ENCODE results near the gene PTBP3. TPM values are rescaled to one million over a fixed set of nuclear protein-coding genes. Genes with fewer than 3 reads are reported as not detected.
A peak's percentile ranks its signal among the peaks of the same experiment; 100 is the strongest.

Gene PTBP3
- total RNA-seq, 1 experiment from 2014 or later: 23.2 TPM

DNA sequence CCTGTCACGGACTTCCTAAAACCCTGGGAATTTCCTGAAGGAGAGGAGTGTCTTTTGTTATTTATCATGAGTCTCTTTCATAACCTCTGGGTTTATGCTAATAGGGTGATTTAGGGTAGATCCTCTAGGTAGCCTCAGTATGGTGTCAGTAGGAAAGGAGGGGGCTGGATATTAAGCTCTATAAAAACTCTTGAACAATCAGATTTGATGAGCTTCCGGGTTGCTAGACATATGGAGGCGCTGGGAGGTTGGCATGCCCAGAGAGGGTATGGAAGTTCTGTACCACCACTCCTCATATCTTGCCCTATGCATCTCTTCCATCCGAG is 15.6 kb upstream of the PTBP3 start:
- intact Hi-C loops (cut with micrococcal nuclease): no loop called here
- Histone ChIP-seq H4K20me1 (ENCODE audit: low read length) (no peaks in the 10 kb centered on the region), H3K9ac (ENCODE audit: low read length) (no peak overlapping the region), H3K27ac (ENCODE audit: low read length) (no peak overlapping the region), H2AFZ (ENCODE audit: low read length) (no peak overlapping the region), H3K4me3 (ENCODE audit: low read length) (no peak overlapping the region), H3K4me1 (ENCODE audit: insufficient read depth, low read length) (no peaks in the 10 kb centered on the region), H3F3A (ENCODE audit: low read length, unreplicated experiment) (no peaks in the 10 kb centered on the region), H3K9me2 (replicated peaks; ENCODE audit: low read length) (no peaks in the 10 kb centered on the region), H3K9me3 (ENCODE audit: low read length) (no peaks in the 10 kb centered on the region), H3K4me2 (ENCODE audit: low read length) (no peak overlapping the region), H3K36me3 (ENCODE audit: low read depth, low read length) (no peaks in the 10 kb centered on the region), H3K27me3 (ENCODE audit: low read length) (no peaks in the 10 kb centered on the region), H3K79me2 (ENCODE audit: low read length) (no peaks in the 10 kb centered on the region)
- no peak for ATAC-seq
- no peak for DNase-seq
- CTCF ChIA-PET: interaction anchor here (0.5 kb wide), 1 partner anchor 61 kb away, joined by 3 read pairs; no protein-coding TSS in a partner anchor
- BruUV-seq (replicated peaks): no TSS peak
- TF ChIP-seq EZH2 (IDR thresholded peaks at IDR 0.05; ENCODE audit: low read length, unreplicated experiment) (no peak), EZH2phosphoT487 (IDR thresholded peaks at IDR 0.05; ENCODE audit: borderline replicate concordance, low read length) (no peak), CTCF (conservative IDR thresholded peaks at IDR 0.05; ENCODE audit: low read depth, low read length) (no peak)
- POLR2A ChIA-PET (ENCODE audit: unreplicated experiment): no interaction called here

DNA sequence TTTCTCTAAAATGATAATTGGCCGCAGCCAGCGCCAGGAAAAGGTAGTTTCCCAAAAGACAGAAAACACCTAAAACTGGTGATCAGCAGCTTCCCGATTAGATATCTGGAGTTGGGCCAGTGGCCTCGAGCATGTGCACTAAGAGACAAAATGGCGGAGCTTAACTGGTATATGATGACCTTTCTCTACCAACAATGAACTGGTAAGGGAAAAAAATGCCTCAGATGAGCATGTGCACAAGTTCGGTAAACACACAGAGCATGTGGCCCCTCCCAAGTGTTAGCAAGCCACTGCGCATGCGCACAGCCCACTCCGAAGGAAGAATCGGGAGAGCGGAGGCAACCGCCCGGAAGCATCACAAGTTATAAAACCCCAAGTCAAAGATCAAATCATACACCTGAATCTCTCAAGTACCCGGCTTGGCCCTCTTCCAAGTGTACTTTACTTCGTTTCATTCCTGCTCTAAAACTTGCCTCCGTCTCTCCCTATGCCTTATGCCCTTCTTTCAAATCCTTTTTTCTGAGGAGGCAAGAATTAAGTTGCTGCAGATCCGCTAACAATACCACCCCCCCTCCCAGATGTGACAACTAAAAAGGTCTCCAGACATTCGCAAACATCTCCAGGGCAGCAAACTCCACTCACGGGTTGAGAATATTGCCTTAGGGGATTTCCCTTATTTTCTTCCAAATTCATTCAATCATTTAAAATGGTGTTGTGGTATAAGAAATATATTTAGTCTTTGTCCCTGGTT is 15.0 kb upstream of the PTBP3 start:
- H3K27ac ChIP-seq (ENCODE audit: low read length): no peak overlapping the region
- no peaks in the 10 kb centered on the region for H3K27me3 ChIP-seq (ENCODE audit: low read length)
- no peak overlapping the region for H2AFZ ChIP-seq (ENCODE audit: low read length)
- ChIA-PET POLR2A (ENCODE audit: unreplicated experiment) (no interaction called here), CTCF (interaction anchor here (0.5 kb wide), 1 partner anchor 60 kb away, joined by 3 read pairs; no protein-coding TSS in a partner anchor)
- H3K4me2 ChIP-seq (ENCODE audit: low read length): no peak overlapping the region
- ATAC-seq (no peak), DNase-seq (no peak)
- H3K36me3 ChIP-seq (ENCODE audit: low read depth, low read length): no peaks in the 10 kb centered on the region
- TF ChIP-seq EZH2 (IDR thresholded peaks at IDR 0.05; ENCODE audit: low read length, unreplicated experiment): no peak
- H3K4me1 ChIP-seq (ENCODE audit: insufficient read depth, low read length): no peaks in the 10 kb centered on the region
- no peaks in the 10 kb centered on the region for H3K79me2 ChIP-seq (ENCODE audit: low read length)
- no peaks in the 10 kb centered on the region for H3K9me3 ChIP-seq (ENCODE audit: low read length)
- H3K9me2 ChIP-seq (replicated peaks; ENCODE audit: low read length): no peaks in the 10 kb centered on the region
- intact Hi-C loops (cut with micrococcal nuclease): no loop called here
- no peak overlapping the region for H3K9ac ChIP-seq (ENCODE audit: low read length)
- H3F3A ChIP-seq (ENCODE audit: low read length, unreplicated experiment): no peaks in the 10 kb centered on the region
- H4K20me1 ChIP-seq (ENCODE audit: low read length): no peaks in the 10 kb centered on the region
- no TSS peak for BruUV-seq (replicated peaks)
- H3K4me3 ChIP-seq (ENCODE audit: low read length): no peak overlapping the region

DNA sequence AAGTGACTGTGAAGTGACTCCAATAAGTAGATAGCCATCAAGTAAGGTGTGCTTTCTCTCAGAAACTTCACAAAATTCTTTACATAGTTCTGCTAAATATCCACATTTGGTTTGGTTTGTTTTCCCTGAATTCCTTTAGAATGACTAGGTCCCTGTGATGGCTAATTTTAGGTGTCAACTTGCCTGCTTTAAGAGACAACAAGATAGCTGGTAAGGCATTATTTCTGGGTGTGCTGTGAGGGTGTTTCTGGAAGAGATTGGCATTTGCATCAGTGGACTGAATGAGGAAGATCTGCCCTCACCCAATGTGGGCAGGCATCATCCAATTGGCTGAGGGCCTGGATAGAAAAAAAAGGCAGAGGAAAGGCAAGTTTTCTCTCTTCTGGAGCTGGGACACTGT is 8.3 kb upstream of the PTBP3 start:
- Histone ChIP-seq H3K27me3 (ENCODE audit: low read length) (no peaks in the 10 kb centered on the region), H4K20me1 (ENCODE audit: low read length) (no peaks in the 10 kb centered on the region), H3K4me2 (ENCODE audit: low read length) (no peak overlapping the region), H3K9me2 (replicated peaks; ENCODE audit: low read length) (no peaks in the 10 kb centered on the region), H3F3A (ENCODE audit: low read length, unreplicated experiment) (no peaks in the 10 kb centered on the region), H3K9me3 (ENCODE audit: low read length) (no peaks in the 10 kb centered on the region), H3K4me3 (ENCODE audit: low read length) (no peak overlapping the region), H3K36me3 (ENCODE audit: low read depth, low read length) (no peaks in the 10 kb centered on the region), H3K27ac (ENCODE audit: low read length) (no peak overlapping the region), H3K4me1 (ENCODE audit: insufficient read depth, low read length) (peaks cover 16% of the 10 kb centered on the region), H3K9ac (ENCODE audit: low read length) (no peak overlapping the region), H2AFZ (ENCODE audit: low read length) (no peak overlapping the region), H3K79me2 (ENCODE audit: low read length) (no peaks in the 10 kb centered on the region)
- no TSS peak for BruUV-seq (replicated peaks)
- ChIA-PET CTCF (no interaction called here), POLR2A (ENCODE audit: unreplicated experiment) (no interaction called here)
- ATAC-seq (peak; percentile 64), DNase-seq (peak; percentile 54)
- TF ChIP-seq EZH2 (IDR thresholded peaks at IDR 0.05; ENCODE audit: low read length, unreplicated experiment): no peak
- TF ChIP-seq EZH2phosphoT487 (IDR thresholded peaks at IDR 0.05; ENCODE audit: borderline replicate concordance, low read length): no peak
- no peak for TF ChIP-seq CTCF (conservative IDR thresholded peaks at IDR 0.05; ENCODE audit: low read depth, low read length)
- intact Hi-C loops (cut with micrococcal nuclease): no loop called here

Data from PC-3 (cell line).